Left renal pelvis (tissue), 4 donors: ENCODE results near the gene STX5. TPM values are rescaled to one million over a fixed set of nuclear protein-coding genes. Genes with fewer than 3 reads are reported as not detected.
"Not testable (repeated sequence)": the region's sequence is repeated elsewhere in the genome, so short reads cannot be mapped to it uniquely, and the experiment has no call there.

ENCODE experiments used
- DNase-seq, 4 donors: peaks; one replicate each; pipeline ENCODE4 v3.0.0-alpha.2; 2013; ENCODE audit warnings: low read depth in 4 of 4, low spot score in 3 of 4
- polyA plus RNA-seq, 4 donors: library from polyadenylated mRNA; unstranded; fragments of 120-200 nt; gene quantifications; one replicate each; pipeline ENCODE4 v1.2.1, GENCODE V29; 2013; ENCODE audit not compliant: insufficient read length in 4 of 4

STX5 gene
- polyA plus RNA-seq, 4 donors, result 53.3 to 57.3 (median 55.5) TPM

DNA sequence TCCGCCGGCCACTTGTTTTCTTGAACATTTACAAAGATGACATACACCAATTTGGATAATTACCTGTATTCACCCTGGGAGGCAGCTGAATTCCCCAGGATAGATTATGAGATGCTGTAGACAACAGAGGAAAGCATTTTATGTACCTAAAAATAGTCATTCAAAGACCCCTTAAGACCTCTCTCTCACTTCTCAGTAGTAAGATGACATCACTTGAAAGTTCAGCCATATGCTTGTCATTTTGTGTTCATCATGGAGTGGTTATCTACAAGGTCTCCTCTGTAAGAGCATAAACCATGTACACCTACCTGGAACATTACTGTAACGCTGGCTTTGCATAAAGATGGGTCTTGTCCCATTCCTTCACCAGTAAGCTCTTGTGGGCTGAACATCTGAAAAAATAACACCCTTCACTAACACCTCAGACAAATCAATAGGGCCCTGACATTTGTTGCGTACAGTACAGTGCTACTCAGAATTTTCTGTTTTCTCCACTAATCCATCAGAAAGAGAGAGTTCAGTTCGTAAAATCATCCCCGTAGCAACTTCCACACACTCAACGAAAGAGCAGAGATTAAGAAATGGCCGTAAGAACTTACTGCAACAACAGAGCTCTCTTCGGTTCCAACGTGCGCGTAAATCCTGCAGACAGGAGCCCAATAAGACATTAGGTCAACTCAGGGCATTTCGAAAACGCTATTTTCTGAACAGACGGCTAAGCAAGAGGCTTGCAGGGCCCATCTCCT lies 23.1 kb upstream of the STX5 start:
- no peak for DNase-seq

DNA sequence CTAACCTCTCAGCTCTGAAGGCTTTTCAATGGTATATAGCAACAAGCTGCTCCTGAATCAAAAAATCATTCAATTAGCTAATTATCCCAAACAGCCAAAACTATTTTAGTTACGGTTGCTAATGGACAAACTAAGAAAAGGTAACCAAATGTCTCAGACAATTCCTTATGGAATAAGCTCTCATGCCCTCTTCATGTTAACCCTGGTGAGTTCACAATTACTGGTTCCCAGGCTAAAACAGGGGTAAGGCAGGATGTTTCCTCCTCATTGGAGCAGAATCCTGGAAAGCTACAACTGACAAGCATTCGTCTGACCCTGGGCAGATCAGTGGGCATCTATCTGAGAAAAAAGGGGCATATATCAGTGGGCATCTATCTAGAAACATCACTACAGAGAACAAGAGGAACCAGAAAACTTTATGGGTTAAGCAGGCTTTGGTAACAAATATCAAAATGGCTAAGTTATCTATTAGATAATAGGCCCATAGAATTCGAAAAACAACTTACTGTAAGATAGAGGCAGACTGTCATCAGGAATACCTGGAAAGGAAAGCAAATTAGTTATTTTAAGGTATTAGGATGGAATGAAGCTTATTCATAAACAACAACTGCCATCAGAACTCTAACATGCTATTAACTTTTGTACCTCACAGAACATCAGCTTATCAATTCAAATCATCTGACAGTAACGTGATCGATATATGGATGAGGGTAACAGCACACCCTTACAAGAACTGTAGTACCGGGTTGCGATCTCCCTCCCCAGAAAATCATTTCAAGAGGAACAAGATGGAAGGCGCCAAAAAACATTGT lies 22.4 kb upstream of the STX5 start:
- DNase-seq, result no peak

DNA sequence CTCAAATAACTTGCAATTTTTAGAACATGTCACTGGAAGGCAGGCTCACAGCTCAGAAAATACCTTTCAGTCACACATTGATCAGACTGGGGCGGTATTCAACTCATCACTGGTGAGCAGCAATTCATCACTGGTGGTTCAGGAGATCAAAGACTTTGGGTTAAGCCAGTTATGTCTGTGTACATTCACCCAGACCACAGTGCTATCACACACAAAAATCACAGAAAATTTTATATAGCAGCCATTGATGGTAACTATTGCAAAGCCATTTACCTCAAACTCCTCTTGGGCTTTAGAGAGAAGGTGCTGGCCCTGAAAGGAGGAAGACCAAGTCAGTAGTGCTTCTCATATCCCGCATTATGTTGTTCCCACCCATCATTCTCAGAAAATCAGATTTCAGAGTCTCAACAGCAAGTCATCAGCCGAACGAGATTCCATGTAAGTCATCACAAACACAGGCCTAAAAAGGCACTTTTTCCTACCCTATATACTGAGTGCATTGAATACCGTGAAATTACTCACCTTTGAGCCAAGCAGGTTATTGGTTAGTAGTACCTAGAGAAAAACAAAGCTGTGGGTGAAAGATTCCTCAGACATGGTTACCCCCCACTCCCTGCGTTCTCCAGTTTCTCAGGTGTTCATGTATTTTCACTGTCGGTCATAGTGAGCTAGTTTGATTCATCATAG lies 21.6 kb upstream of the STX5 start:
- no peak for DNase-seq

- no peak for DNase-seq
These were observed 20.8 kb upstream of the STX5 start for GRCh38 chr11:62852523-62853188.

- DNase-seq, result no peak
These were observed 20.1 kb upstream of the STX5 start for GRCh38 chr11:62851807-62852522.

DNA sequence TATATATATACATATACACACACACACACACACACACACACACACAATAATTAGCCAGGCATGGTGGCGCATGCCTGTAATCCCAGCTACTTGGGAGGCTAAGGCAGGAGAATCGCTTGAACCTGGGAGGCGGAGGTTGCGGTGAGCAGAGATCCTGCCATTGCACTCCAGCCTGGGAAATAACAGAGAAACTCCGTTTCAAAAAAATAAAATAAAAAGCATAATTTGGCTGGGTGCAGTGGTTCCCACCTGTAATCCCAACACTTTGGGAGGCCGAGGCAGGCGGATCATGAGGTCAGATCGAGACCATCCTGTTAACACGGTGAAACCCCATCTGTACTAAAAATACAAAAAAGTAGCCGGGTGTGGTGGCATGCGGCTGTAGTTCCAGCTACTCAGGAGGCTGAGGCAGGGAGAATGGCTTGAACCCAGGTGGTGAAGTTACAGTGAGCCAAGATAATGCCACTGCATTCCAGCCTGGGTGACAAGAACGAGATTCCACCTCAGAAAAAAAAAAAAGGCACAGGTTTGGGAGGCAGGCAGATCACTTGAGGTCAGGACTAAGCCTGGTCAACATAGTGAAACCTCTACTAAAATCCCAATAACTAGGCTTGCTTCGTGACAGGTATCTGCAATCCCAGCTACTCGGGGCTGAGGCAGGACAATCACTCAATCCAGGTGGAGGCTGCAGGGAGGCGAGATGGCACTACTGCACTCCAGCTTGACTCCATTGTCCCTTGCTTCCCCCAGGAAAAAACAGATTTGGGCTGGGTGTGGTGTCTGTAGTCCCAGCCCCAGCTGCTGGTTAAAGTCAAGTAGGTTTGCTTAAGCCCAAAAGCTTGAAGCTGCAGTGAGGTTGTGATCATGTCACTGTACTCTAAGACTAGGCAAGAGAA lies 19.3 kb upstream of the STX5 start:
- no peak for DNase-seq

DNA sequence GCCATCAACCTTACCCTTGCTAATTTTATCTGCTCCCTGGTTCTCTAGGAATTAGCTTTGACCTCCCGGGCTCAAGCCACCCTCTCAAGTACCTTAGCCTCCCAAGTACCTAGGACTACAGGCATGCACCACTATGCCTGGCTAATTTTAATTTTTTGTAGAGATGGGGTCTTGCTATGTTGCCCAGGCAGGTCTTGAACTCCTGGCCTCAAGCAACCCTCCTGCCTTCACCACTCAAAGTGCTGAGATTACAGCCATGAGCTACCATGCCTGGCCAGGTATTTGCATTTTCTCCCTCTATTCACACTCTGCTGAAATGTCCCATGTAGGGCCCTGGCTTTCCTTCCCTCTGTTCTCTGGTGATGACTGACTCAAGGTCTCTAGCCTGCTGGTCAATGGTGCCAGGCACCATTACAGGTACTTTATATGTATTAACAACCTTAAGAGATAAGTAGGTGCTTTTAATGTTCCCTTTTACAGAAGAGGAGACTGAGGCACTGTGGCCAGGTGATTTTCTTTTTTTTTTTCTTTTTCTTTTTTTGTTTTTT lies 16.0 kb upstream of the STX5 start:
- DNase-seq, result no peak

GRCh38 chr11:62846177-62846576 lies 14.3 kb upstream of the STX5 start:
- no peak for DNase-seq

DNA sequence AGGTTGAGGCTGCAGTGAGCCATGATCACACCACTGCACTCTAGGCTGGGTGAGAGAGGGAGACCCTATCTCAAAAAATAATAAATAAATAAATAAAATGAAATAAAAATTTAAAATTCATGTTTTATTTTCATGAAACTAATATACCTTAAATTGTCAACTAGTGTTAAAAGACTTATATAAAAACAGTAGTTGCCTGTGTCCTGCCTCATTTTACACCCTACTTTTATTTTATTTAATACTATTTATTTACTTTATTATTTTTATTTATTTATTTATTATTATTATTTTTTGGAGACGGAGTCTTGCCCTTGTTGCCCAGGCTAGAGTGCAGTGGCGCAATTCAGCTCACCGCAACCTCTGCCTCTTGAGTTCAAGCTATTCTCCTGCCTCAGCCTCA lies 12.3 kb upstream of the STX5 start:
- no peak for DNase-seq

- DNase-seq, result no peak
These were observed 11.6 kb upstream of the STX5 start for GRCh38 chr11:62843466-62843865.

- not testable (repeated sequence) for DNase-seq
These were observed 11.0 kb upstream of the STX5 start for GRCh38 chr11:62842891-62843290.

DNA sequence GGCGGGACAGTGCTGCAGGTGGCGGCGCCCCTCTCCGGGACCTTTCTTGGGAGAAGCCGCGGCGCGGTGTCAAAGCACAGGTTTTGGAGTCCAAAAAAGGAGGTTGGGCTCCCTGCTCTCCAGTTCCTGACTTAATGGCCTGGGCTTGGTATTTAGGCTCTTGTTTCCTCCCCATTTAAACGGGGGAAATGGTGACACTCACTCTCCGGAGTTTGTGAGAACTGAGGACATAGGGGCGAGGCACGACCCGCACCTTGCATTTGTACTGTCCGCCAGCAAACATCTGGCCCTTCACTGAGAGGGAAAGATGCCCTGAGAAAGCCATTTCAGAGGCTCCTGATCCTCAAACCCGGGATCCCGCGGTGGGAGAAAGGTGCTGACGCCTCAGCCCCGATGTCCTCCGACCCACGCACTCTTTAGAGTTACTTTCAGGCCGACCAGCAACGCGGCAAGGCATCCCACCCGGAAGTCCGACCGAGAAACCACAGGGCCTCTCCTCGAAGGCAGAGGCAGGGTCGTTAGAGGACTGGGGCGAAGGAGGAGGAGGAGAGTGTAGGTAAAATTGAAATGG lies 10.4 kb upstream of the STX5 start:
- no peak for DNase-seq

GRCh38 chr11:62841361-62842170 lies 9.7 kb upstream of the STX5 start:
- DNase-seq, result peak; percentile 90 to 94 (median 92)

- DNase-seq, result peak in 1 of 4 donors; percentile 51
These were observed 9.0 kb upstream of the STX5 start for GRCh38 chr11:62840721-62841360.

DNA sequence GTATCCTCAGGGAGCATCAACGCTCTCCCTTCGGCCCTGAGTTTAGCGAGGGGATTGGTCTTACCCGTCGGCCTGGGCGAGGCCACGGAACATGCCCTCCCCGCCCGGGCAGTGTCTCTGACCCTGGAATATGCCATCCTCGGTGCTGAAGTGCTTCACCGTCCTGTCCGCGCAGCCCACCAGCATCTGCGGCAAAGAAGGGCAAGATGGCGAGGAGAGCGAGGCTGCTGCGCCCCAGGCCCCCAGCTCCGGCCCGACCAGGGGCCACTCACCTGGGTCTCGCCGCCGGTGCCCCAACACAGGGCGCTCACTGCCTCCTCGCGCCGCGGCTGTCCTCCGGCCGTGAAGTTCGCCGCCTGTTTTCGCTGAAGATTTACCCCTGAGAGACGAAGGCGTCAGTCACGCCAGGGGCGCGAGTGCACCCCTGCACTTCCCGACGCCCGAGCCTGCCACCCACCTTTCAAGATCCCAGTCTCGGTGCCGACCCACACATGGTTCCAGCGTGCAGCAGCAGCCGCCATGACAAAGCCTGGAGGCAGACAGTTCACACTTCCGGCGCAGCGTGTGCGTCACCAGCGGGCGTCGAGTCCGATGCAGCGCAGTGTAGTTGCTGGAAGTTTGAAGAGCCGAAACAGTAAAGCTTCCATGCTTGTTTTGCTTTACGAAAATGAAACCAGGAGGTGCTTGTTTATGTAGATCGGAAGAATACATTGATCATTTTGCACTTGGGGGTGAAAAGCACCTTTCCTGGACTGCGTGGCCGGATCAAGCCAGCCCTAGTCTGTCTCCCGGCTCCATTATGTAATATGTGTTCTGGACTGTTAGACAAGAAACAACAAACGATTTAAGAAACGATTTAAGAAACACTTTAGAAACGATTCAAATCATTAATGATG lies 7.4 kb upstream of the STX5 start, which contains the start of gene WDR74:
Gene WDR74, minus strand, starts transcription at position 541 of the 896 bp plus-strand sequence. Its CDS starts 20 bp downstream, at position 521.
- DNase-seq, result peak; percentile 80 to 91 (median 88)

DNA sequence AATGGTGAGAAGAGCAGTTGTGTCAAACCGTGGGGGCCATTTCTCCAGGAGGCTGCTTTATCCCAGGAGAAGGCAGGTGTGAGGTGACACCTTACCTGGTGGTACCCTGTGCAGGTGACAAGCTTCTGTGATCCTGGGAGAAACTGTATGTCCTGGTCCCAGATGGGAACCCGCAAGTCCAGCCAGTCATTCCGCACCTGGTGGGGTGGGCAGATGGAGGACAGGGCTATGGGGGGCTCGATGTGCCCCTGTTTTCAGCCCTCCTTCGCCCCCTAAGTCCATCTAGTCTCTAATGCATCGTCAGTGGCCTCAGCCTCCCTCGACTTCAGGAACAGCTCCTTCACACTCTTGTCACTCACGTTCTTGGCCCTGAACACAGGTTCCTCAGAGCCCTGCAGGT lies 3.5 kb upstream of the STX5 start:
- DNase-seq, result no peak
